Body of pancreas (tissue), 4 donors: ENCODE data around the gene ADAMTS2.

Experiments
- POLR2A ChIP-seq, 3 donors: fragments of 450-650 bp; IDR thresholded peaks; one replicate each; pipeline ENCODE4 v1.6.1; 2016; ENCODE audit warnings: antibody characterized with exemption in 3 of 3, mild to moderate bottlenecking in 2 of 3
- TF ChIP-seq, protein P1 (sequence below), 7 experiments: fragments of 450-650 bp in 4 of 7; fragments of 200-600 bp in 3 of 7; sonication (generic) in 3 of 7; IDR thresholded peaks; one replicate each; pipeline ENCODE4 v1.5.1; 2016 to 2019; ENCODE audit warnings: antibody characterized with exemption in 7 of 7

DNA sequence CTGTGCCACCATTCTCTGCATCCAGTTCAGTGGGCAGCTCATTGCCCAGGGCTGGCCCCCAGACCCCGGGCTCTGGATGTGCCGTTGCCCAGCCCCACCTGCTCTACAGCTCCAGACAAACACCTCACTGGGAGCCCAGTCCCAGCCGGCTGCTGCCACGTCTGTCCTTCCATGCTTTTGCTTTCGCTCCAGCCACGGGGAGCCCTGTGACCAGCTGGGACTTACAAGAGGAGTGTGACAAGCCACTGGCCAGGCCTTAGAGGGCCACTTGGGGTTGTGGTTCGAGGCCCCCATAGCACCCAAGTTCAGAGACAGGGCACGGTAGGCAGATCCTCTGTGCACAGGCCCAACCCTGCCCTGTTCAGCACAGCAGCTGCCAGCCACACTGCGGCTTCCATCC lies 142.0 kb downstream of the ADAMTS2 start:
- TF ChIP-seq, protein P1, sequence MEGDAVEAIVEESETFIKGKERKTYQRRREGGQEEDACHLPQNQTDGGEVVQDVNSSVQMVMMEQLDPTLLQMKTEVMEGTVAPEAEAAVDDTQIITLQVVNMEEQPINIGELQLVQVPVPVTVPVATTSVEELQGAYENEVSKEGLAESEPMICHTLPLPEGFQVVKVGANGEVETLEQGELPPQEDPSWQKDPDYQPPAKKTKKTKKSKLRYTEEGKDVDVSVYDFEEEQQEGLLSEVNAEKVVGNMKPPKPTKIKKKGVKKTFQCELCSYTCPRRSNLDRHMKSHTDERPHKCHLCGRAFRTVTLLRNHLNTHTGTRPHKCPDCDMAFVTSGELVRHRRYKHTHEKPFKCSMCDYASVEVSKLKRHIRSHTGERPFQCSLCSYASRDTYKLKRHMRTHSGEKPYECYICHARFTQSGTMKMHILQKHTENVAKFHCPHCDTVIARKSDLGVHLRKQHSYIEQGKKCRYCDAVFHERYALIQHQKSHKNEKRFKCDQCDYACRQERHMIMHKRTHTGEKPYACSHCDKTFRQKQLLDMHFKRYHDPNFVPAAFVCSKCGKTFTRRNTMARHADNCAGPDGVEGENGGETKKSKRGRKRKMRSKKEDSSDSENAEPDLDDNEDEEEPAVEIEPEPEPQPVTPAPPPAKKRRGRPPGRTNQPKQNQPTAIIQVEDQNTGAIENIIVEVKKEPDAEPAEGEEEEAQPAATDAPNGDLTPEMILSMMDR (IDR thresholded peaks at IDR 0.05): no peak
- no peak for TF ChIP-seq POLR2A (IDR thresholded peaks at IDR 0.05)
